ENCODE data around the gene TEDC1.

DNA sequence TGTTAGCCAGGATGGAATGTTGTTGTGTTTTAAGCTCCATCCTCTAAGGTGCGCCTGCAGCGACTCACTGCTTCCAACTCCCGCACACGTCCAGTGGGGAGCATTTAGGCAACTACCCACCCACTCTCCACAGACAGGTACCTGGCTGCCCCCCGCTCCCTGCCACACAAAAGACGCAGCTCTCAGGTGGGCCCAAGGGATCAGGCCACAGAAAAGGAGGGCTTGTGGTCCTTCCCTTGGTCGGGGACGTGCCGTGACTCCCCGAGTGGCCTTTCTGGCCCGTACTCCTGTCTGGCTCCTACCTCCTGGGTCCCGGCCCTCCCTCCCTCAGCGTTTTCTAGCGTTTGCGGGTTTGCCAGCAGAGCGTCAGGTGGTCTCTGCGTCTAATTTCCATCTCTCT lies 16.2 kb downstream of the TEDC1 start:
- TF ChIP-seq, protein P1, sequence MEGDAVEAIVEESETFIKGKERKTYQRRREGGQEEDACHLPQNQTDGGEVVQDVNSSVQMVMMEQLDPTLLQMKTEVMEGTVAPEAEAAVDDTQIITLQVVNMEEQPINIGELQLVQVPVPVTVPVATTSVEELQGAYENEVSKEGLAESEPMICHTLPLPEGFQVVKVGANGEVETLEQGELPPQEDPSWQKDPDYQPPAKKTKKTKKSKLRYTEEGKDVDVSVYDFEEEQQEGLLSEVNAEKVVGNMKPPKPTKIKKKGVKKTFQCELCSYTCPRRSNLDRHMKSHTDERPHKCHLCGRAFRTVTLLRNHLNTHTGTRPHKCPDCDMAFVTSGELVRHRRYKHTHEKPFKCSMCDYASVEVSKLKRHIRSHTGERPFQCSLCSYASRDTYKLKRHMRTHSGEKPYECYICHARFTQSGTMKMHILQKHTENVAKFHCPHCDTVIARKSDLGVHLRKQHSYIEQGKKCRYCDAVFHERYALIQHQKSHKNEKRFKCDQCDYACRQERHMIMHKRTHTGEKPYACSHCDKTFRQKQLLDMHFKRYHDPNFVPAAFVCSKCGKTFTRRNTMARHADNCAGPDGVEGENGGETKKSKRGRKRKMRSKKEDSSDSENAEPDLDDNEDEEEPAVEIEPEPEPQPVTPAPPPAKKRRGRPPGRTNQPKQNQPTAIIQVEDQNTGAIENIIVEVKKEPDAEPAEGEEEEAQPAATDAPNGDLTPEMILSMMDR (conservative IDR thresholded peaks at IDR 0.05; ENCODE audit: low read depth, low read length), result no peak
- TF ChIP-seq EZH2 (IDR thresholded peaks at IDR 0.05; ENCODE audit: borderline replicate concordance, low read depth, low read length, poor library complexity, severe bottlenecking), result no peak
